ENCODE results near the gene FADS2.

GRCh38 chr11:61895046-61895717, 67.1 kb downstream of the FADS2 start:
- TF ChIP-seq, protein P1, sequence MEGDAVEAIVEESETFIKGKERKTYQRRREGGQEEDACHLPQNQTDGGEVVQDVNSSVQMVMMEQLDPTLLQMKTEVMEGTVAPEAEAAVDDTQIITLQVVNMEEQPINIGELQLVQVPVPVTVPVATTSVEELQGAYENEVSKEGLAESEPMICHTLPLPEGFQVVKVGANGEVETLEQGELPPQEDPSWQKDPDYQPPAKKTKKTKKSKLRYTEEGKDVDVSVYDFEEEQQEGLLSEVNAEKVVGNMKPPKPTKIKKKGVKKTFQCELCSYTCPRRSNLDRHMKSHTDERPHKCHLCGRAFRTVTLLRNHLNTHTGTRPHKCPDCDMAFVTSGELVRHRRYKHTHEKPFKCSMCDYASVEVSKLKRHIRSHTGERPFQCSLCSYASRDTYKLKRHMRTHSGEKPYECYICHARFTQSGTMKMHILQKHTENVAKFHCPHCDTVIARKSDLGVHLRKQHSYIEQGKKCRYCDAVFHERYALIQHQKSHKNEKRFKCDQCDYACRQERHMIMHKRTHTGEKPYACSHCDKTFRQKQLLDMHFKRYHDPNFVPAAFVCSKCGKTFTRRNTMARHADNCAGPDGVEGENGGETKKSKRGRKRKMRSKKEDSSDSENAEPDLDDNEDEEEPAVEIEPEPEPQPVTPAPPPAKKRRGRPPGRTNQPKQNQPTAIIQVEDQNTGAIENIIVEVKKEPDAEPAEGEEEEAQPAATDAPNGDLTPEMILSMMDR (IDR thresholded peaks at IDR 0.05), result no peak
- no peak for TF ChIP-seq POLR2A (IDR thresholded peaks at IDR 0.05)
